Stimulated activated naive CD4-positive, alpha-beta T cell (primary cell): ENCODE results near the gene ACTN4.
"Not testable (repeated sequence)": the region's sequence is repeated elsewhere in the genome, so short reads cannot be mapped to it uniquely, and the experiment has no call there.

Experiments
- DNase-seq, 6 experiments: peaks; one replicate each; lab custom pipeline; 2025; lab: John Stamatoyannopoulos, UW

The ACTN4 gene

DNA sequence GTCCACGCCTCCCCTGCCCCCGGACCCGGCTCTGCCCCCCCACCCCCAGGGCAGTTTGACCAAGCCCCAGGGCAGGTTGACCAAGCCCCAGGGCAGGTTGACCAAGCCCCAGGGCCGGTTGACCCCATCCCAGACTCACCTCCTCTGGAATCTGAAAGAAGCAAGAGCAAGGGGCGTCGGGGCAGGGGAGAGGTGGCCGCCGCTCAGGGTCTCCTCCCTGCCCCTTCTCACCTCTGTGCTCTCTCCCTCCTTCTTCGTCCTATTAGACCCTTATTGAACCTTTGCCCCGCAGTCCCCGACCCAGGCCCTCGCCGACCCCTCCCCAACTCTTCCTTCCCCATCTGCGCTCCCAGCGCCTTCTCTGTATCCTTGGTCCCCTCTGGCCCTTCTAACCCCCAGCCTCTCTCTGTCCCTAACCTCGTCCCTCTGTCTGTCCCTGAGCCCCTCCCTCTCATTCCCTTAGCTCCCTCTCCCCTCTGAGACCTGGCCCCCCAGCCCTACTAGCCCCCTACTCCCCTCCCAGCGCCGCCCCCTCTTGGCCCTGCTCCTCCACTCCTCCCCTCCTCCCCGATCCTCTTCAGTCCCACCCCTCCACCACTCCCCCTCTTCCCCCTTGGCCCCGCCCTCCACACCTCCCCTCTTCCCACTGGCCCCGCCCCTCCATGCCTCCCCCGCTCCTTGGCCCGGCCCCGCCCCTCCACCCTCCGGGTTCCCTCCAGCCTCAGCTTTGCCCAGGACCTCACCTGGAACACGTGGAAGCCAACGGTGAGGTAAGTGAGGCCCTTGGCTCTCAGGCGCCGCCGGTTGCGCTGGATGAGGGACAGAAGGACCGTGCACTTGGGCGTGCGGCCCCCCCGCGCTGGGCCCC, 89.2 kb downstream of the ACTN4 start:
- peak in 5 of 6 experiments; percentile 30 to 56 (median 45) for DNase-seq

DNA sequence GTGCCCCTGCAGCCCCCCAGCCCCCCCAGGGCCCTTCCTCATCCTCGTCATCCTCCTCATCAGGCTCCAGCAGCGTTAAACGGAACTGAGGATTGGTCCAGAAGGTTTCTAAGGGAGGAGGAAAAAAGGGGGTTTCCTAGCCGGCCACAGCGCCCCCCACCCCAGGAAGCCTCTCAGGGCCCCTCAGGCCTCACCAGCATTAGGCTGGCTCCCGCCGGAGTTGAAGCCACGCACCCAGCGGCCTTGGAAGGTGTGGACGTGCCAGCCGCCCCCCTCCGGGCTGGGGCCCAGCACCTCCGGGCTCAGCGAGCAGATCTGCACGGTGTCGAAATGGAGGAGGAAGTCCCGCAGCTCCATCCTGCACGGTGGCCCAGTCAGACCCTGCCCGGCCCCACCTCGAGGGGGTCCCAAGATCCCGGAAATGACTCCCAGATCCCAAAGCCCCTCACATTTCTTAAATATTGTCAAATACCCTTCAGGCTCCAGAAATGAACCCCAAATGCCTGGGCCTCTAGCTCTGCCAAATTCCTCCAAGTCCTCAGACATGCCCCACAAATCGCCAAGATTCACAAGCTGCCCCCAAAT, 89.9 kb downstream of the ACTN4 start:
- DNase-seq = peak in 2 of 6 experiments; percentile 23 to 30

DNA sequence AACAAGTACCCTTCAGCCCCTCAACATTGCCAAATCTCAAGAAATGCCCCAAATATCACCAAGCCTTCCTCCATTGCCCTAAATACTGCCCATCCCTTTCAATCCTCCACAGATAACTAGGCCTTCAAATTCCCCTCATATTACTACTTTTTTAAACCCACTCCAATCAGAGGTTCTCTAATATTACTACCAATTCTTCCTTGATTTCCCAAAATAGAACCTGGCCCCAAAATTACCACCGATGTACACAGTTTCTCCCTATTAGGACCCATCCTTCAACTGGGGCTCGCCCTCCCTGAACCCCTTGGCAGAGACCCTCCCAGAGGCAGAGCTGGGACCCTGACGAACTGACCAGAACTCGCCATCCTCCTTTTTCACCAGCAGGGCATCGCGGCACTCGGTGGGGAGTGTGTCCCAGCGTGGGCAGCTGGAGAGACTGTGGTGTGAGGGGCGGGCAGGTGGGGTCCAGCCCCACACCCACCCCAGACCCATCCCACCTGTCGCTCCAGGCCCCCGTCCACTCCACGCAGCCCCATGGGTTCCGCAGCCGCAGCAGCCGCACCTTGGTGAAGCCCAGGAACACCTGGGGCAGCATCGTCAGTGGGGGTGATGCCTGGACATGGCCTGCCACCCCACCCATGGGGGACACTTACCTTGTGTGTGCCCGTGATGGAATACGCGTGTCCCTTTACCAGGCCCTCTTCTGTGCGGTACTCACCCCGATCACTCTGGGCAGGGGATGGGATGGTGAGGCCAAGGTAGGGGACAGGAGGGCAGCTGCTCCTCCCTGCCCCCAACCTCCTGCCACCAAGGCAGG, 90.7 kb downstream of the ACTN4 start:
- no peak for DNase-seq

DNA sequence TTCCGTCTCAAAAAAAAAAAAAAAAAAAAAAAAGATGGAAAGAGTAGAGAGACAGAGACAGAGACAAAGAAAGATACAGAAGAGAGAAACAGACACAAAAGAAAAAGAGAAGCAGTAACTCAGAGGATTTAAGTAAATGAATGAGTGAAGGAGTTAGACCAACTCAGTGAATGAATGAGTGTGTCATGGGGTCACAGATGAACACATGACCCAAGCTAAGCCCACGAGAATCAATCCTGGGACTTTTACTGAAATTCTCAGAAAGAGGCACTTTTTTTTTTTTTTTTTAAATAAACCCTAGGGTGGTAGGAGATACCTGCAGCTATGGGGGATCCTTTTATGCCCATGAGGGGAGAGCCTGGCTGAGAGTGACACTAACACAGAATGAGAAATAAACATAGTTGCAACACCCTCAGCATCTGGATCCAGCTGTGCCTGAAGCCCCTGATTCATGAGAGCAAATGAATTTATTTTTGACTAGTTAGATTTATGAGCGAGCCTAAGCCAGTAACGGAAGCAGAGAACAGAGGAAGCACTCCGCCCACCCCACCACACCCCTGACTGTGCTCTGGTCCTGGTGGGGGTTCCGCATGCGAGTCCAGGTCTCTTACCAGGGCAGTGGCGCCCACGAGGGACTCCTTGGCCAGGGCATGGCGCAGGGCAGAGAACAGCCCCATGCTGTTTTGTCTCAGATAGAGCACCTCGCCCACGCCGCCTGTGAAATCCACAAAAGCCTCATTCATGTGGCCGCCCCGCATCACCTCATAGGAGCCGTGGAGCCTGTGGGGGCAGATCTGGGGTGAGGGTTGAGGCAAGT, 92.2 kb downstream of the ACTN4 start:
- no peak for DNase-seq

DNA sequence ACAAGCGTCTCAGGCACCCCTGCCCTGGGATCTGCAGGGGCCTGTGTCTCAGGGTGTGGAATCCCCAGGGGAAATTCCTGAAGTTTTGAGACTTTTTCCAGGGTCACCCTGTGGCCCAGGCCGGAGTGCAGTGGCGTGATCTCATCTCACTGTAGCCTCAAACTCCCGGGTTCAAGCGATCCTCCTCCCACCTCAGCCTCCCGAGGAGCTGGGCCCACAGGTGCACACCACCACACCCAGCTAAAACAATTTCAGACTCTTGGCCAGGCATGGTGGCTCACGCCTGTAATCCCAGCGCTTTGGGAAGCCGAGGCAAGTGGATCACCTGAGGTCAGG, 92.8 kb downstream of the ACTN4 start:
- DNase-seq = no peak

DNA sequence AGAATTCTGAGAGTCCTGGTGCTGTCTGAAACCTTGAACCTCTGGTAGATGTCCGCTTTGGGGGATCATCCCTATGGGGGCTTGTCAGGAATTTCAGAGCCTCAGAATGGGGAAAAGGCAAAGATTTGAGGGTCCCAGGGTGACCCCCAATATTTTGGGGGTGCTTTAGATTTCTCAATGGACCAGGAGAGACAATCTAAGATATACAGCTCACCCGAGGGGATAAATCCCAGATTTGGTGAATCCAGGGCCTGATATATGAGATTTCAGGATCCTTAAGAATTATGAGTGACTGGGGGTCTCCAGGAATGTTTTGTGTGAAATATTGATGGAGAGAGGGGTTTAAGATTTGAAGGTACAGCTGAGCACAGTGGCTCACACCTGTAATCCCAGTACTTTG, 93.5 kb downstream of the ACTN4 start:
- no peak for DNase-seq

DNA sequence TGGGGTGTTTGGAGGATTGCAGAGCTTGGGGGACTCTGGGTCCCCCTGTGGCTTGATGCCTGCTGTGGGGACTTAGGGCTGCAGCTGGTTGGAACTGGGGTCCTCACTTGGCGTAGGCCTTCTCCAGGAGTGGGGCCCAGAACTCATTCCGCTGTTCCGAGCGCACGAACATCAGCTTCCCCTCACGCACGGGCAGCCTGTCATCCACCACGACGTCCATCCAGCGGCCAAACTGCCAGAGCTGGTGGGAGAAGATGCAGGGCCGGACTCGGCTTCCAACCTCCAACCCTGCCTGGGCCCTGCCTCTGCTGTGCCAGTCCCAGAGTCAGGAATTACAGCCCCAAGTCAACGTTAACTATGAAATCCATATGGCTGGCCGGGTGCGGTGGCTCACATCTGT, 94.2 kb downstream of the ACTN4 start:
- DNase-seq = no peak

DNA sequence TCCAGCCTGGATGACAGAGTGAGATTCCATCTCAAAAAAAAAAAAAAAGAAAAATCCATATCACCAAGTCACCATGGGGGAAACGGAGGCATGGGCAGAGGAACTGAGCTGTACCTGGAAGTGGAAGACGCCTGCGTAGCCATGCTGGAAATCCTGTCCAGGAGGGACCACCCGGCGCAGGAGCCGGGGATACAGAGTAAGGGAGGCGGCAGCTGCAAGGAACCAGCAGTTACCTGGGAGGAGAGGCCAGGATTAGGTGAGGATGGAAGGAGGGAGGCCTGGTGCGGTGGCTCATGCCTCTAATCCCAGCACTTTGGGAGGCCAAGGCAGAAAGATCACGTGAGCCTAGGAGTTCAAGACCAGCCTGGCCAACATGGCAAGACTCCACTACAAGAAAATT, 94.8 kb downstream of the ACTN4 start:
- DNase-seq = no peak

DNA sequence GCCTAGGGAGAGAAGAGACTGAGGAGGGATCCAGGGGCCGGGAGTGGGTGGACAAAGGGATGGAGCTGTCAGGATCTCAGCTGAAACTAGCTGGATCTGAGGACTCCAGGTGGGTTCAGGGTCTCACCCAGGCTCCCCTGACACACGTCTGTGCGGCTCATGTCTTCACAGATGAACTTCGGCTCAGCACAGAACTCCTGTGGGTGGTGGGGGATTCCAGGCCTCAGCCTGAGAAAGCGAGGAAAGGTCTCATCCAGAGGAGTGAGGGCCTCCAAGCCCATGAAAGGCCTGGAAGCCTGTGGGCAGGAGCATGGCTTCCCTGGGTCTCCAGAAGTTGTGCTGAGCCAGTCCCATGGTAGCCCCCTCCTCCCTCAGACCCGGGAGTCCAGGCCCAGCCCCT, 95.5 kb downstream of the ACTN4 start:
- no peak for DNase-seq

DNA sequence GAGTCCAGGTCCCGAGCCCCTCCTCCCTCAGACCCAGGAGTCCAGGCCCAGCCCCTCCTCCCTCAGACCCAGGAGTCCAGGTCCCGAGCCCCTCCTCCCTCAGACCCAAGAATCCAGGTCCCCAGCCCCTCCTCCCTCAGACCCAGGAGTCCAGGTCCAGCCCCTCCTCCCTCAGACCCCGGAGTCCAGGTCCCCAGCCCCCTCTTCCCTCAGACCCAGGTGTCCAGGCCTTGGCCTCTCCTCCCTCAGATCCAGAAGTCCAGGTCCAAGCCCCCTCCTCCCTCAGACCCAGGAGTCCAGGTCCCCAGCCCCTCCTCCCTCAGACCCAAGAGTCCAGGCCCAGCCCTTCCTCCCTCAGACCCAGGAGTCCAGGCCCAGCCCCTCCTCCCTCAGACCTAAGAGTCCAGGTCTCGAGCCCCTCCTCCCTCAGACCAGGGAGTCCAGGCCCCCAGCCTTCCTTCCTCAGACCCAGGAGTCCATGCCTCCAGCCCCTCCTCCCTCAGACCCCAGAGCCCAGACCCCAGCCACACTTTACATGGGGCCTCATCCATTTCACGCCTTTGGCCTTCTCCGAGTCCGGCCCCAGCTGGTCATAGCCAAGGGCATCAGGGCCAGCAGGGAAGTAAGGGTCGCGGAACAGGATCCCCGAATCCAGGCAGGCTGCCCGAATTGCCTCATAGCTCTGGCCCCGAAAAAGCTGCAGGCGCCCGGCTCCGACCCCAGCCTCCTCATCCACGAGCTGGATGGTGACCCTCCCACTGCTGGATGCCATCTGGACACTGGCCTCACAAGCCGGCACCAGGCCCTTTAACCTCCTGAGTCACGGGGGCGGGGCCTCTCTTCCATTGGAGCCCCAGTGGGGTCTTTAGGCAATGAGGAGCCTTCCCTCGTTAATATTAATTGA, 96.2 kb downstream of the ACTN4 start:
- no peak for DNase-seq

DNA sequence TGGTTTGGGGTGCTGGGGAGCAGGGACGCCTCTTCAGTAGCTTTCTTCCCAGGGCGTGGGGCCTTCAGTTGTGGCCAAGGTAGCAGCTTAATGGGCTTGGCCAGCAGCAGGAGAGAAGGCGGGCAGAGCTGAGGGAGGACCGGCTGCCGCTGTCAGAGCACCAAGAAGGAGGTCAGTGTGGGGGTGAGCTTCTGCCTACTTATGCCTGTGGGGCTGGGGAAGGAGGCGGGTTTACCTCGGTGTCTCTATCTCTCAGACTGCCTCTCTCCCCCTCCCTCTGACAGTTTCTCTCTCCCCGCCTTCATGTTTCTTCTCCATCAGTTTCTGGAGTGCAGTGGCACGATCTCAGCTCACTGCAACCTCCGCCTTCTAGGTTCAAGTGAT, 96.8 kb downstream of the ACTN4 start, which contains the start of gene CAPN12:
Gene CAPN12, minus strand, starts transcription at position 177 of the 384 bp plus-strand sequence. CDS start 309 bp downstream, outside the sequence.
- DNase-seq = no peak

DNA sequence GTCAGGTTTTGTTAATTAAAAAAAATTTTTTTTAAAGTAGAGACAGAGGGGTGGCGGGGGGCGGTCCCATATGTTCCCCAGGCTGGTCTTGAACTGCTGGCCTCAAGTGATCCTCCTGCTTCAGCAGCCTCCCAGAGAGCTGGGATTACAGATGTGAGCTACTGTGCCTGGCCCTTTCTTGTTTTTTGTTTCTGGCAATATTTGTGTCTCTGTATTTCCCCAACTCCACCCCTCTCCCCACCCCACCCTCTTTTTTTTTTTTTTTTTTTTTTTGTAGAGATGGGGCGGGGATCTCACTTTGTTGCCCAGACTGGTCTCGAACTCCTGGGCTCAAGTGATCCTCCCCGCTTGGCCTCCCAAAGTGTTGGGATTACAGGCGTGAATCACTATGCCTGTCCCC, 97.4 kb downstream of the ACTN4 start:
- no peak for DNase-seq

DNA sequence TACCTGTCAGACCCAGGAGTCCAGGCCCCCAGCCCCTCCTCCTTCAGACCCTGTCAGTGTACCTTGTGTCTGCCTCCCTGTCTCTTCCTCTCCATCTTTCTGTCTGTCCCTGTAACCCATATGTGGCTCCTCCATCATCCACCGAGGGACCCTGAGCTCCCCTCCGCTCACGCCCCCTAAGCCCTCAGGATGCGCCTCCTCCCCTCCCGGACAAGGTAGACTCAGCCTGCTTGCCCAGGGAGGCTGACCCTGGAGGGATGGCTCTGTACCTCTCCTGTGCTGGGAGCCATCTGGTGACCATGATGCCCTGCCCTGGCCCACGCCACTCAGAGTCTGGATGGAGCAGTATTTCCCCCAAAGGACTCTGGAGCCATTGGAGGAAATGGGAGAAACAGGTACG, 97.9 kb downstream of the ACTN4 start:
- no peak for DNase-seq

DNA sequence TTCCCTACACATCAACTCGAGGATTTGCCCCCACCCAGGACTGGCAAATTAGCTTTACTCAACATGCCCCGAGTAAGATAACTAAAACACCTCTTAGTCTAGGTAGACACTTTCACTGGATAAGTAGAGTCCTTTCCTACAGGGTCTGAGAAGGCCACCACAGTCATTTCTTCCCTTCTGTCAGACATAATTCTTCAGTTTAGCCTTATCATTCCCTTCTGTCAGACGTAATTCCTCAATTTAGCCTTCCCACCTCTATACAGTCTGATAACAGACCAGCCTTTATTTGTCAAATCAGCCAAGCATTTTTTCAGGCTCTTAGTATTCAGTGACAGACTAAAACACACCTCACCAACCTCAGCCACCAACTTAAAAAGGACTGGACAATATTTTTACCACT, 106.3 kb downstream of the ACTN4 start:
- DNase-seq = not testable (repeated sequence)

DNA sequence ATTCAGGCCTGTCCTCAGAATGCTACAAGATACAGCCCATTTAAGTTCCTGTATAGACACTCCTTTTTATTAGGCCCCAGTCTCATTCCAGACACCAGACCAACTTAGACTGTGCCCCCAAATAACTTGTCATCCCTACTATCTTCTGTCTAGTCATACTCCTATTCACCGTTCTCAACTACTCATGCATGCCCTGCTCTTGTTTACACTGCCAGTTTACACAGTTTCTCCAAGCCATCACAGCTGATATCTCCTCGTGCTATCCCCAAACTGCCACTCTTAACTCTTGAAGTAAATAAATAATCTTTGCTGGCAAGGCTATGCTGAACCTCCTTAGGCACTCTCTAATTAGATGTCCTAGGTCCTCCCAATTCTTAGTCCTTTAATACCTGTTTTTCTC, 106.7 kb downstream of the ACTN4 start:
- DNase-seq = not testable (repeated sequence)

DNA sequence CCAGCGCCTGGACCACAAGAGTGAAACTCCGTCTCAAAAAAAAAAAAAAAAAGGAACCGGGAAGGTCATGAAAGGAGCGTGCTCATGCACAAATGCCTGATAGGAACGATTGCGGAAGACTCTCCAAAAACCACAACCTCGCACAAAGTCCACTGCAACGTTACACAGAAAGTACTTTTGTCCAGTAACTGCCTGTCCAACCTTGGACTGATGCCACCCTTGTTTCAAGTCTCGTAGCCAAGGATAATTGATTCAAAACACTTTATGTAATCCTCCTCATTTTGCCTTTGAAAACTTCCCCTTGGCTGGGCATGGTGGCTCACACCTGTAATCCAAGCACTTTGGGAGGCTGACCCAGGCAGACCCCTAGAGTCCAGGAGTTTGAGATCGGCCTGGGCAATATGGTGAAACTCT, 112.1 kb downstream of the ACTN4 start:
- no peak for DNase-seq

DNA sequence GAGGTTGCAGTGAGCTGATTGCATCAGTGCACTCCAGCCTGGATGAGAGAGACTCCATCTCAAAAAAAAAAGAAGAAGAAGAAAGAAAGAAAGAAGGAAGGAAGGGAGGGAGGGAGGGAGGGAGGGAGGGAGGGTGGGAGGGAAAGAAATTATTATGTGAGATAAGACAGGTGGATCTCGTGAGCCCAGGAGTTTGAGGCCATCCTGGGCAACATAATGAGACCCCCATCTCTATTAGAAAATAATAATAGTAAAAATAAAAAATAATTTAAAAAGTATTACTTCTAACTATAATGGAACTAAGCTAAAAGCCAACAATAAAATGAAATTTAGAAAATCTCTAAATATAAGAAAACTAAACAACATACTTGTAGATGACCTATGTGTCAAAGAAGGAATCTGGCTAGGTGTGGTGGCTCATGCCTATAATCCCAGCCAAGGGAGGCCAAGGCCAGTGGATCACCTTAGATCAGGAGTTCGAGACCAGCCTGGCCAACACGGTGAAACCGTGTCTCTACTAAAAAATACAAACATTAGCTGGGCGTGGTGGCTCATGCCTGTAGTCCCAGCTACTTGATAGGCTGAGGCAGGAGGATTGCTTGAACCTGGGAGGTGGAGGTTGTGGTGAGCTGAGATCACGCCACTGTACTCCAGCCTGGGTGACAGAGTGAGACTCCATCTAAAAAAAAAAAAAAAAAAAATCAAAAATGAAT, 113.5 kb downstream of the ACTN4 start:
- DNase-seq = not testable (repeated sequence)

DNA sequence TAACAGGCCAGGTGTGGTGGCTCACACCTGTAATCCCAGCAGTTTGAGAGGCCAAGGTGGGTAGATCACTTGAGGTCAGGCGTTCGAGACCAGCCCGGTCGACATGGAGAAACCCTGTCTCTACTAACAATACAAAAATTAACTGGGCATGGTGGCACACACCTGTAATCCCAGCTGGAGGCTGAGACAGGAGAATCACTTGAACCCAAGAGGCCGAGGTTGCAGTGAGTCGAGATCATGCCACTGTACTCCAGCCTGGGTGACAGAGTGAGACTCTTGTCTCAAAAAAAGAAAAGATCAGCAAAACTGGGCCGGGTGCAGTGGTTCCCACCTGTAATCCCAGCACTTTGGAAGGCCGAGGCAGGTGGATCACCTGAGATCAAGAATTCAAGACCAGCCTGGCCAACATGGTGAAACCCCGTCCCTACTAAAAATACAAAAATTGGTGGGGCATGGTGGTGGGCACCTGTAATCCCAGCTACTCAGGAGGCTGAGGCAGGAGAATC, 114.5 kb downstream of the ACTN4 start:
- DNase-seq = not testable (repeated sequence)

DNA sequence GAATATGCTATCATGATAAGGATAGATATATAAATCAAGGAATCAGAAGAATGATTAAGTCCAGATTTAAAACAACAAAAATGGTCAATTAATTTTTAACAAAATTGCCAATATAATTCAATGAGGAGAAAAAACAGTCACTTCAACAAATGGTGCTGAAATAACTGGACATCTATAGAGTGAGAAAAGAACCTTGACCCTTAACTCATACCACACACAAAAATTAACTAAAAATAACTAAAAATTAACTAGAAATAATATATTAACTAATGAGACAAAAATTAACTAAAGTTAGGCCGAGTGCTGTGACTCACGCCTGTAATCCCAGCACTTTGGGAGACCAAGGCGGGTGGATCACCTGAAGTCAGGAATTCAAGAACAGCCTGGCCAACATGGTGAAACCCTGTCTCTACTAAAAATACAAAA, 116.4 kb downstream of the ACTN4 start:
- no peak for DNase-seq

DNA sequence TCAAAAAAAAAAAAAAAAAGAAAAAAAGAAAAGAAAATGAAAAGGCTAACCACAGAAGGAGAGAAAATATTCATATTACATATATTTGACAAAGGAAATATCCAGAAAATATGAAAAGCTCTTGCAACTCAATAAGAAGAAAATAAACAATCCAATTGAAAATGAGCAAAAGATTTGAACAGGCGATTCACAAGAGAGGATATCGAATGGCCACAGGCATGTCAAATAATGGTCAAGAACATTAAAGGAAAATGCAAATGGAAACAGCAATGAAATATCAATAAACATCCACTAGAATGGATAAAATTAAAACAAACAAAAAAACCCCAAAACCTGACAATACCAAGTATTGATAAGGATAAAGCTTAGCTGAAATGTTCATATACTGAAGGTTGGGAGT, 117.8 kb downstream of the ACTN4 start:
- DNase-seq = no peak
